Neural progenitor cell (in vitro differentiated cells): ENCODE measurements around the gene LINGO4. TPM values are rescaled to one million over a fixed set of nuclear protein-coding genes. Genes with fewer than 3 reads are reported as not detected.

Experiments used
- DNase-seq: peaks from one replicate; pipeline ENCODE4 v3.0.0-alpha.2; 2016; ENCODE audit warnings: low spot score
- H2AFZ ChIP-seq: fragments of 200-600 bp; sonication (generic); replicated peaks from 2 replicates; pipeline ENCODE4 v1.6.1; 2016; ENCODE audit warnings: antibody characterized with exemption
- H3F3A ChIP-seq: fragments of 200-600 bp; sonication (generic); 2 replicates; pipeline ENCODE4 v1.6.1; 2016; ENCODE audit warnings: antibody characterized with exemption, low read depth
- H3K27ac ChIP-seq: fragments of 200-600 bp; sonication (generic); 2 replicates; pipeline ENCODE4 v1.5.1; 2016; ENCODE audit warnings: mild to moderate bottlenecking
- H3K27me3 ChIP-seq: fragments of 200-600 bp; sonication (generic); 2 replicates; pipeline ENCODE4 v1.6.1; 2016; ENCODE audit warnings: mild to moderate bottlenecking, moderate library complexity
- H3K36me3 ChIP-seq: fragments of 200-600 bp; sonication (generic); 2 replicates; pipeline ENCODE4 v1.5.1; 2016
- H3K4me1 ChIP-seq: fragments of 200-600 bp; sonication (generic); 2 replicates; pipeline ENCODE4 v1.6.1; 2016; ENCODE audit warnings: mixed run types
- H3K4me2 ChIP-seq: fragments of 200-600 bp; sonication (generic); 2 replicates; pipeline ENCODE4 v1.6.1; 2016
- H3K4me3 ChIP-seq: fragments of 200-600 bp; sonication (generic); 2 replicates; pipeline ENCODE4 v1.5.1; 2016
- H3K79me2 ChIP-seq: fragments of 200-600 bp; sonication (generic); 2 replicates; pipeline ENCODE4 v1.6.1; 2016; ENCODE audit warnings: low read depth
- H3K9ac ChIP-seq: fragments of 200-600 bp; sonication (generic); 2 replicates; pipeline ENCODE4 v1.6.1; 2016
- H3K9me3 ChIP-seq: fragments of 200-600 bp; sonication (generic); 2 replicates; pipeline ENCODE4 v1.5.1; 2016; ENCODE audit warnings: low read depth
- H4K20me1 ChIP-seq: fragments of 200-600 bp; sonication (generic); 2 replicates; pipeline ENCODE4 v1.6.1; 2016; ENCODE audit warnings: low read depth
- H3K27ac Mint-ChIP-seq: 3 replicates; pipeline ENCODE4 v1.8.0; 2021; ENCODE audit warnings: mixed read lengths
- H3K27me3 Mint-ChIP-seq: 2 replicates; pipeline ENCODE4 v1.8.0; 2022; ENCODE audit warnings: low read depth, mild to moderate bottlenecking, inconsistent platforms, moderate library complexity, mixed read lengths; ENCODE audit not compliant: insufficient read depth
- H3K36me3 Mint-ChIP-seq: 3 replicates; pipeline ENCODE4 v1.8.0; 2021; ENCODE audit warnings: mixed read lengths
- H3K4me1 Mint-ChIP-seq: 3 replicates; pipeline ENCODE4 v1.8.0; 2021; ENCODE audit warnings: mixed read lengths
- H3K4me3 Mint-ChIP-seq: 3 replicates; pipeline ENCODE4 v1.8.0; 2021; ENCODE audit warnings: mild to moderate bottlenecking, moderate library complexity, mixed read lengths
- H3K9me3 Mint-ChIP-seq: 3 replicates; pipeline ENCODE4 v1.8.0; 2020; ENCODE audit warnings: mixed read lengths
- EZH2 ChIP-seq: fragments of 200-600 bp; sonication (generic); IDR thresholded peaks from 2 replicates; pipeline ENCODE4 v1.6.1; 2017; ENCODE audit warnings: antibody characterized with exemption, mild to moderate bottlenecking, moderate library complexity
- EZH2phosphoT487 ChIP-seq: fragments of 200-600 bp; sonication (generic); IDR thresholded peaks from 2 replicates; pipeline ENCODE4 v1.6.1; 2017; ENCODE audit warnings: antibody characterized with exemption
- total RNA-seq: library from RNA; depleted of rRNA; stranded (reverse); fragments of >200 nt; gene quantifications from 2 replicates; pipeline ENCODE4 v1.2.3, GENCODE V29; 2015; ENCODE audit warnings: low replicate concordance
- TF ChIP-seq, protein P1 (sequence below): fragments of 200-600 bp; sonication (generic); IDR thresholded peaks from 2 replicates; pipeline ENCODE4 v1.5.1; 2017; ENCODE audit warnings: antibody characterized with exemption, mild to moderate bottlenecking

LINGO4 gene
- total RNA-seq, 1 donor from 2014 or later = not detected

DNA sequence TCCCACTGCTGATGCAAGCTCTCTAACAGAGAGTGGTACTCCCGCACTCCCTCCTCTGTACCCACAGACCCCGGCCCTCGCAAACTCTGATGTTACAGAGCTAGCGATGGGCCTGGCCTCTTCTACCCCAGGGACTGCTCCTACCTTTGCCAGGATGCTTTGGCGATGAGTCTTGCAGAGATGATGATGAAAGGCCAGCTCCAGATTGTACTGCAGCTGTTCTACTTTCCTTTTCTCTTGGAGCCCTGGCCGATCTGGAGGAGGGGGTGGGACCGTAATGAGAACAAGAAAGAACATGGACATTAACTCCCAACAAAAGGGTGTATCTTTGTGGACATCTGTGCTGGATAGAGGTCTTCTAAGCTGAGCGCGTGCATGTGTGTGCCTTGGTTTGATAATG, 6.0 kb upstream of the LINGO4 start:
- Mint-ChIP-seq H3K27me3 (peaks cover 7% of the 10 kb centered on the region), H3K27ac (no peak overlapping the region), H3K9me3 (no peaks in the 10 kb centered on the region), H3K4me1 (peaks cover 10% of the 10 kb centered on the region), H3K4me3 (no peak overlapping the region), H3K36me3 (no peaks in the 10 kb centered on the region)
- Histone ChIP-seq H3K79me2 (no peaks in the 10 kb centered on the region), H3K9ac (no peak overlapping the region), H2AFZ (no peak overlapping the region), H4K20me1 (no peaks in the 10 kb centered on the region), H3K27me3 (no peaks in the 10 kb centered on the region), H3F3A (no peaks in the 10 kb centered on the region), H3K9me3 (no peaks in the 10 kb centered on the region), H3K4me3 (no peak overlapping the region), H3K4me2 (no peak overlapping the region), H3K36me3 (no peaks in the 10 kb centered on the region), H3K27ac (no peak overlapping the region), H3K4me1 (no peaks in the 10 kb centered on the region)
- TF ChIP-seq EZH2phosphoT487 (no peak), EZH2 (no peak)
- TF ChIP-seq, protein P1, sequence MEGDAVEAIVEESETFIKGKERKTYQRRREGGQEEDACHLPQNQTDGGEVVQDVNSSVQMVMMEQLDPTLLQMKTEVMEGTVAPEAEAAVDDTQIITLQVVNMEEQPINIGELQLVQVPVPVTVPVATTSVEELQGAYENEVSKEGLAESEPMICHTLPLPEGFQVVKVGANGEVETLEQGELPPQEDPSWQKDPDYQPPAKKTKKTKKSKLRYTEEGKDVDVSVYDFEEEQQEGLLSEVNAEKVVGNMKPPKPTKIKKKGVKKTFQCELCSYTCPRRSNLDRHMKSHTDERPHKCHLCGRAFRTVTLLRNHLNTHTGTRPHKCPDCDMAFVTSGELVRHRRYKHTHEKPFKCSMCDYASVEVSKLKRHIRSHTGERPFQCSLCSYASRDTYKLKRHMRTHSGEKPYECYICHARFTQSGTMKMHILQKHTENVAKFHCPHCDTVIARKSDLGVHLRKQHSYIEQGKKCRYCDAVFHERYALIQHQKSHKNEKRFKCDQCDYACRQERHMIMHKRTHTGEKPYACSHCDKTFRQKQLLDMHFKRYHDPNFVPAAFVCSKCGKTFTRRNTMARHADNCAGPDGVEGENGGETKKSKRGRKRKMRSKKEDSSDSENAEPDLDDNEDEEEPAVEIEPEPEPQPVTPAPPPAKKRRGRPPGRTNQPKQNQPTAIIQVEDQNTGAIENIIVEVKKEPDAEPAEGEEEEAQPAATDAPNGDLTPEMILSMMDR = no peak
- DNase-seq = no peak

GRCh38 chr1:151809985-151810556, 4.9 kb upstream of the LINGO4 start:
- H3K9me3 Mint-ChIP-seq = no peaks in the 10 kb centered on the region
- no peak for DNase-seq
- no peak overlapping the region for H3K27ac ChIP-seq
- TF ChIP-seq EZH2phosphoT487 (no peak), EZH2 (no peak)
- TF ChIP-seq, protein P1 = no peak
- H3K27me3 ChIP-seq = no peaks in the 10 kb centered on the region
- H3K27ac Mint-ChIP-seq = no peak overlapping the region
- H3K9me3 ChIP-seq = no peaks in the 10 kb centered on the region
- no peak overlapping the region for H3K9ac ChIP-seq
- no peaks in the 10 kb centered on the region for H3K79me2 ChIP-seq
- no peaks in the 10 kb centered on the region for H3F3A ChIP-seq
- H3K4me3 Mint-ChIP-seq = no peak overlapping the region
- no peaks in the 10 kb centered on the region for H3K4me1 ChIP-seq
- no peaks in the 10 kb centered on the region for H3K36me3 Mint-ChIP-seq
- H4K20me1 ChIP-seq = no peaks in the 10 kb centered on the region
- H3K36me3 ChIP-seq = no peaks in the 10 kb centered on the region
- no peak overlapping the region for H3K4me2 ChIP-seq
- no peak overlapping the region for H2AFZ ChIP-seq
- H3K27me3 Mint-ChIP-seq = peaks cover 7% of the 10 kb centered on the region
- H3K4me1 Mint-ChIP-seq = peaks cover 10% of the 10 kb centered on the region
- H3K4me3 ChIP-seq = no peak overlapping the region

DNA sequence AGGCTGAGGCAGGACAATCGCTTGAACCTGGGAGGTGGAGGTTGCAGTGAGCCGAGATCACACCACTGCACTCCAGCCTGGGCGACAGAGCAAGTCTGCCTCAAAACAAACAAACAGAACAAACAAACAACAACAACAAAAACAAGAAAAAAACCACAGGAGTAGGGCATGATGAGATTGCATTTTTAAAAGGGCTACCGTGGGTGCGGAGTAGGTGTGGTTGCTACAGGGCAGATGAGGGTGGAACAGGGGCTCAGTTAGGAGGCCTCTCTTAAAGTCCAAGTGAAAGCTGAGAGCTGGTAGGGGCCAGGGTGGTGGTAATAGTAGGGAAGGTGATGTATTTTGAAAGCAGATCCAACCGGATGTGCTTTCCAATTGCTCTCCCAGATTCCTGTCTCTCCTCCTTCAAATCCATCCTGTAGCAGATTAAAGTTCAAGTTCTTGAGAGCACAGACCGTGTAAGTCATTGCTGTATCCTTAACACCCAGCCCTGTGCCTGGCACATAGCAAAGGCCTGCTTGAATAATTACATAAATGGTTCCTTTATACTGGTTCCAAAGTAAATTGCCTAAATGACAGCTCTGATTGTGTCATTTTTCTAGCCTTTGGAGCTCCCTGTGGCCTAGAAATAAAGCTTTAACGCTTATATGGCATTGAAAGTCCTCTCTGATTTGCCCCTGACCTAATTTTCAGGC, 4.2 kb upstream of the LINGO4 start:
- Mint-ChIP-seq H3K9me3 (no peaks in the 10 kb centered on the region), H3K27ac (no peak overlapping the region), H3K4me1 (peaks cover 10% of the 10 kb centered on the region), H3K27me3 (peaks cover 7% of the 10 kb centered on the region), H3K4me3 (no peak overlapping the region), H3K36me3 (no peaks in the 10 kb centered on the region)
- Histone ChIP-seq H2AFZ (no peak overlapping the region), H4K20me1 (no peaks in the 10 kb centered on the region), H3K27me3 (no peaks in the 10 kb centered on the region), H3K79me2 (no peaks in the 10 kb centered on the region), H3K4me2 (no peak overlapping the region), H3K4me3 (no peak overlapping the region), H3K9ac (no peak overlapping the region), H3K9me3 (no peaks in the 10 kb centered on the region), H3K27ac (no peak overlapping the region), H3K4me1 (no peaks in the 10 kb centered on the region), H3F3A (no peaks in the 10 kb centered on the region), H3K36me3 (no peaks in the 10 kb centered on the region)
- TF ChIP-seq EZH2phosphoT487 (no peak), EZH2 (no peak)
- DNase-seq = no peak

- Histone ChIP-seq H3K9me3 (no peaks in the 10 kb centered on the region), H3K4me3 (no peak overlapping the region), H3K79me2 (no peaks in the 10 kb centered on the region), H3K4me2 (no peak overlapping the region), H3K27me3 (no peaks in the 10 kb centered on the region), H3K9ac (no peak overlapping the region), H4K20me1 (no peaks in the 10 kb centered on the region), H3F3A (no peaks in the 10 kb centered on the region), H2AFZ (no peak overlapping the region), H3K4me1 (no peaks in the 10 kb centered on the region), H3K36me3 (no peaks in the 10 kb centered on the region), H3K27ac (no peak overlapping the region)
- peaks cover 9% of the 10 kb centered on the region for H3K27me3 Mint-ChIP-seq
- DNase-seq = no peak
- H3K9me3 Mint-ChIP-seq = no peaks in the 10 kb centered on the region
- H3K4me3 Mint-ChIP-seq = no peak overlapping the region
- peaks cover 10% of the 10 kb centered on the region for H3K4me1 Mint-ChIP-seq
- no peaks in the 10 kb centered on the region for H3K36me3 Mint-ChIP-seq
- H3K27ac Mint-ChIP-seq = no peak overlapping the region
- TF ChIP-seq EZH2 (no peak), EZH2phosphoT487 (no peak)
- TF ChIP-seq, protein P1 = no peak
These were observed 2.5 kb upstream of the LINGO4 start for GRCh38 chr1:151807766-151808165.
